Globus pallidus (tissue), 1 donor: ENCODE measurements around the gene NFKB2.

Experiments used
- DNase-seq: peaks from one replicate; pipeline ENCODE4 v3.0.0-alpha.2; 2015; ENCODE audit warnings: low spot score

Gene NFKB2

DNA sequence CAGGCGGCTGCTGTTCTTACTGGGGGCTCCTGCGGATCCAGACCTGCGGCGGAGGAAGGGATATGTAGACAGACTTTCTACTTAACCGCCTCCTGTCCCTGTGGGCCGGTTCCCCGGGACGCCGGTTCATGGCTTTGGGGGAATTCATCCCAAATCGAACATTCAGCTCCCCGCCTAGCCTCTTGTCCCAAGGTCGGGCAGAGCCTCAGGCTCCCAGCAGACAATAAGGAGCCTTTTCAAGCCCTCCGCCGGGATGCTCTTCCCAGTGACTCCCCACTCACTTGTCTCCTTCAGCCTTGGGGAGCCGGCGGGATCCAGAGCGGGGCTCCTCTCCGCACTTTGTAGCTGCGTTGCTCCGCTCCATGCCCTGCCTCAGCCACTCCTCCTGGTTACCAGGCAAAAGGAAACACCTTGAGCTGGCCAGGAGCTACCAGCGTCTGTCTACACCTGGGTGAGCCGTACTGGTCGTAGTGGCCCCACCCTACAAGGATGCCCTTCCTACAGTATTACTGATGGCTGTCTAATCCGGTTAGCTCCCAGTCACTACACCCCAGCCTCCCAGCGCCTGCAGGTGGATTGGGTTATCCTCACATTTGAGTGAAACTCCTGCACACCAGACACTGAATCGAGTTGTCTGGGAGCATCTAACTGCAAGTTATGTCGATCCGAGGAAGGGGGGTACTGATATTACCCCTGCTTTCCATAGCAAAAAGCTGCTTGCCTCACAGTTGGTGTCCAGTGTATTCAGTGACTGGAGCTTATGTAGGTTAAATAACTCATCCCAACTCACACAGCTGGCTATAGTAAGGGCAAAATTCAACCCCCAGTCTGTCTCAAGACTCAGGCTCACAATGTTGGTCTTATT, 55.8 kb downstream of the NFKB2 start, which contains the start of gene C10orf95:
C10orf95 (minus strand) TSS at position 439 of the 865 bp plus-strand sequence. CDS start 450 bp downstream, outside the sequence.
- no peak for DNase-seq
